ENCODE data around the gene ITIH4. TPM values are rescaled to one million over a fixed set of nuclear protein-coding genes. Genes with fewer than 3 reads are reported as not detected.
"Not testable (repeated sequence)": the region's sequence is repeated elsewhere in the genome, so short reads cannot be mapped to it uniquely, and the experiment has no call there.

ITIH4 gene
- total and polyA plus RNA-seq, 5 donors = 3.4 to 5.7 (median 5.0) TPM

DNA sequence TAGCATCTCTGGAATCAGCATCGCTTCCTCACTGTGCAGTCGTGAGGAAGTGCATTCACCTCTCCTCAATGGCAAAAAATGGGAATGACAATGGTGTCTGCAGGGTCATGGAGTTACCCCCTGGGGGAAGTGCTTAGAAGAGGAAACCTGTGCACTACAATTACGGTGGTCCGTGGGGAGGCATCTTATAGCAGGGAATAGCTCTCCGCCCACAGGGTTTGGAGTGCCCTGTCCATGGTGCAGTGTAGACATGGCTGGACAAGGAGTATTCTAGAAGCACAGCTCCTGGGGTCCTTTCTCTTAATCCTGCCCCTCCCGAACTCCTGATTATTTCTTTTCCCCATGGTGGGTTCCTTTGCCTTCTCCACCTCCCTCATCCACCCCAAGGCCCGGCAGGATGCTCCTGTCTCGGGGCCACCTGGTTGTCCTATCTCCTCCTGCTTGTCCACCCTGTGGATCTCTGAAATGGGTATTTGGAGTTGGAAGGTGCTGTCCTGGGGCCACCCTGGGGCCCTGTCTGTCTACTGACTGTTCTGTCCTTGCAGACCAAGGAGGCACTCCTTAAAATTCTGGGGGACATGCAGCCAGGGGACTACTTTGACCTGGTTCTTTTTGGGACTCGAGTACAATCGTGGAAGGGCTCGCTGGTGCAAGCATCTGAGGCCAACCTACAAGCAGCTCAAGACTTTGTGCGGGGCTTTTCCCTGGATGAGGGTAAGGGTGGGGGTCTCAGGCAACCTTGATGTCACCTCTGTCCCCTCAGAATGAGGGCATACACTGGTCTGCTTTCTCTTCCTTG lies 47.9 kb downstream of the ITIH4 start:
- Histone ChIP-seq H3K4me3 (ENCODE audit: low read length) (no peak overlapping the region), H3K27ac (ENCODE audit: low read length) (no peak overlapping the region), H3K4me1 (ENCODE audit: control insufficient read depth, insufficient read depth, low read length) (no peaks in the 10 kb centered on the region), H3K9me3 (ENCODE audit: control insufficient read depth, low read length) (no peaks in the 10 kb centered on the region), H3K27me3 (ENCODE audit: control insufficient read depth, insufficient read depth) (no peaks in the 10 kb centered on the region)
- no peak for DNase-seq
- no peak for ATAC-seq
- 68% methylated on average over 12 of the region's 12 CpGs for WGBS
- intact Hi-C loops (cut with DNase I) = no loop called here

DNA sequence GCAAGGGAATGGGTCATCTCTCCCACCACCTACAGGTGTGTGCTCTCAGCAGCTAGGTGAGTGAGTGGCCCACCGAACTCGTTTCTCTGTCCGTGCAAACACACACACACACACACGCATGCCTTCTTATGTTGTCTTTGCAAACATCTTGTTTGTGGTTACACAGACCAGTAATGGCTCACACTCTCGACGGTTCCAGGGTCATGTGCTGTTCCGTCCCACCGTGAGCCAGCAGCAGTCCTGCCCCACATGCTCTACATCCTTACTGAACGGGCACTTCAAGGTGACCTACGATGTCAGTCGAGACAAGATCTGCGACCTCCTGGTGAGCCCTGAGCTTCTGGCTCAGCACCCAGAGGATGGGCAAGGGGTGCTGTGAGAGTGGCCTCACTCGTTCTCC lies 48.7 kb downstream of the ITIH4 start:
- ATAC-seq = no peak
- Histone ChIP-seq H3K9me3 (ENCODE audit: control insufficient read depth, low read length) (no peaks in the 10 kb centered on the region), H3K27me3 (ENCODE audit: control insufficient read depth, insufficient read depth) (no peaks in the 10 kb centered on the region), H3K4me1 (ENCODE audit: control insufficient read depth, insufficient read depth, low read length) (no peaks in the 10 kb centered on the region), H3K27ac (ENCODE audit: low read length) (no peak overlapping the region), H3K4me3 (ENCODE audit: low read length) (no peak overlapping the region)
- 65% methylated on average over 13 of the region's 13 CpGs for WGBS
- intact Hi-C loops (cut with DNase I) = no loop called here
- DNase-seq = no peak

DNA sequence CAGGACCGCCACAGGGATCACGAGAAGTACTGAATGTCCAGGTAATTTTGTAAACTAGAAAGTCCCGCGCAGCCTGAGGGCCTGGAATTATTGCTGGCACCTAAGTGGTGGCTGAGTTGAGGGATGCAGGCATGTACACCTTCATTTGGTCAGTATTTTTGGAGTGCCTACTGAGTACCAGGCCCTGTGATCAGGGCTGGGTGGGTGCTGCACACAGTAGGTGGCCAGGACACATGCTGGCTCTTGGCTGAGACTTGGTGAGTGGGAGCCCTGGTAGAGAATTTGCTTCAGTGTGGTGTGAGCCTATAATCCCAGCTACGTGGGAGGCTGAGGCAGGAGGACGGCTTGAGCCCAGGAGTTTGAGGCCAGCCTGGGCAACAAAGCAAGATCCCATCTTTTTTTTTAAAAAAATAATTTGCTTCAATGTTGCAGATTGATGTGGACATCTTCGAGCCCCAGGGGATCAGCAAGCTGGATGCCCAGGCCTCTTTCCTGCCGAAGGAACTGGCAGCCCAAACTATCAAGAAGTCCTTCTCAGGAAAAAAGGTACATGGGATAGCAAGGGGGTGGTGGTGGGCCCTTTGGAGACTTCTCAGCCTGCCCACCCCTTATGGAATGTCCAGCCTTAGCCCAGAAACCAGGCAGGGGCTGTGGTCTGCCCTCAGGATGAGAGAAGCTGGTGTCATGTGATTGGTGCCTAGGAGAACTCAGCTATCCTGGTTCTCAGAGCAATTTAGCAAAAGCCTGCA lies 50.5 kb downstream of the ITIH4 start:
- no peak for ATAC-seq
- intact Hi-C loops (cut with DNase I) = no loop called here

DNA sequence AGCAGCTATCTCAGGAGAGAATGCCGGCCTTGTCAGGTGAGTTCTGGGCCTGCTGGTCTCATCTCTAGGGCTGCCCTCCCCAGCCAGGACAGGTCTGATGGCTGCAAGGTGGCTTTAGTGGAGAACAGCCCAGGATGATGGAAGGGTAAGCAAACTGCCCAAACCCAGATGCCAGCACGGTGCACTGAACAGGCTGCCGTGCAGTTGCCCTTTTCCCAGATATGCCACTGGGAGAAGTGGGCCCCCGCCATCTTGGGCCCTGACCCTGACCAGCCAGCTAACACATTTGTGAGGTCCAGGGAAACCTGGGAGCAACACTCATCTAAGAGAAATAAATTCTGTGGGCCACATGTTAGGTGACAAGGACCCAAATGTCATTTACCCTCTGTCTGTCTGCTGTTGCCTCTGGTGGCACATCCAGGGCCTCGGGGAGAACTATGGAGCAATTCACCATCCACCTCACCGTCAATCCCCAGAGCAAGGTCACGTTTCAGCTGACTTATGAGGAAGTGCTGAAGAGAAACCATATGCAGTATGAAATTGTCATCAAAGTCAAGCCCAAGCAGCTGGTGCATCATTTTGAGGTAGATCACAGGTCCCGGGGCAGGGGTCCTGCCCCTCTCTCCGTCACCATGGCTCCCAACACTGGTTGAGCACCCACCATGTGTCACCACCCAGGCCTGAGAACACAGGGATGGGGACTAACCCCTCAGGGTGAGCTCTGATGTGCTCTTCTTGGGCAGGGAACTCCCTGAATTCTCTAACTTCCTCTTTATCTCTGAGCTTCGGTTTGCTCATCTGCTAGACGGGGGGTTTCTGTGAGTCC lies 51.2 kb downstream of the ITIH4 start:
- ATAC-seq (no peak), DNase-seq (no peak)
- no peaks in the 10 kb centered on the region for H3K9me3 ChIP-seq (ENCODE audit: control insufficient read depth, low read length)
- H3K27ac ChIP-seq (ENCODE audit: low read length) = no peak overlapping the region
- no peaks in the 10 kb centered on the region for H3K27me3 ChIP-seq (ENCODE audit: control insufficient read depth, insufficient read depth)
- no peak overlapping the region for H3K4me3 ChIP-seq (ENCODE audit: low read length)
- H3K4me1 ChIP-seq (ENCODE audit: control insufficient read depth, insufficient read depth, low read length) = no peaks in the 10 kb centered on the region
- WGBS = 70% methylated on average over 11 of the region's 11 CpGs
- intact Hi-C loops (cut with DNase I) = no loop called here

More for the DNA sequence above, 50.5 kb downstream of the ITIH4 start:
- no peaks in the 10 kb centered on the region for H3K27me3 ChIP-seq (ENCODE audit: control insufficient read depth, insufficient read depth)
- H3K9me3 ChIP-seq (ENCODE audit: control insufficient read depth, low read length) = no peaks in the 10 kb centered on the region
- no peaks in the 10 kb centered on the region for H3K4me1 ChIP-seq (ENCODE audit: control insufficient read depth, insufficient read depth, low read length)
- H3K27ac ChIP-seq (ENCODE audit: low read length) = no peak overlapping the region
- no peak overlapping the region for H3K4me3 ChIP-seq (ENCODE audit: low read length)
- DNase-seq = peak in 1 of 3 donors; percentile 16
- WGBS = 84% methylated on average over 8 of the region's 8 CpGs

DNA sequence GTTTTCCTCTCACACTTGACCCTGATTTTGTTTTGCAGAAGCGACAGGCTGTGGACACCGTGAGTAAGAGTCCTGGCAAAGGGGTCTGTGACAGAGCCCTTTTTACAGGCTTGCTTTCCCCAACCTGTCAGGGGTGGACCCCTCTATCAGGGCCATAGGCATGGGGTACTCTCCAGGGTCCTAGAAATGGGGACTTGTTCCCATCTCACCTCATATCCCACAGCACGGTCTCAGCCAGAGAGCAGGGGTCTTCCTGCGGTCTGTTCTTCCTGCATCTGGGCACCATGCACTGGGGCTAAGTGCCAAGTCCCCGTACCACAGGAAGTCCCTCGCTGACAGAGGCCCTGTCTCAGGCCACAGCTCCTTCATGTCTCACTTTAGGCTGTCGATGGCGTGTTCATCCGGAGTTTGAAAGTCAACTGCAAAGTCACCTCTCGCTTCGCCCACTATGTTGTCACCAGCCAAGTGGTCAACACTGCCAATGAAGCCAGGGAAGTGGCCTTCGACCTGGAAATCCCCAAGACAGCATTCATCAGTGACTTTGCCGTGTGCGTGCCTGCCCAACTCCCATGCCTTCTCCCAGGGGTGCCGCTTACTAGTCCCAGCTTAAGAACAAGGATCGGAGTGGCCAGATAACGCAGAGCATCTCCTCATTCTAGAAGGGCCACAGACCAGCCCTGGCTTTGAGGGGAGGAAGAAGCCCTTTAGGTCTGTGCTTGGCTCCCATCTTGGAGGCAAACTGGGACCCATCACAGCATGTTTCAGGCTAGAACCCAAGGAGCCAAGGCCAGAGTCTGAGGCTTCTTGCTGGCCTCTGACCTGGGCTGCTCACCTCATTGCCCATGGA lies 52.3 kb downstream of the ITIH4 start:
- Histone ChIP-seq H3K27ac (ENCODE audit: low read length) (no peak overlapping the region), H3K27me3 (ENCODE audit: control insufficient read depth, insufficient read depth) (no peaks in the 10 kb centered on the region), H3K4me3 (ENCODE audit: low read length) (no peak overlapping the region), H3K4me1 (ENCODE audit: control insufficient read depth, insufficient read depth, low read length) (no peaks in the 10 kb centered on the region), H3K9me3 (ENCODE audit: control insufficient read depth, low read length) (no peaks in the 10 kb centered on the region)
- intact Hi-C loops (cut with DNase I) = no loop called here
- ATAC-seq = no peak
- DNase-seq = no peak
- WGBS = 61% methylated on average over 17 of the region's 17 CpGs

DNA sequence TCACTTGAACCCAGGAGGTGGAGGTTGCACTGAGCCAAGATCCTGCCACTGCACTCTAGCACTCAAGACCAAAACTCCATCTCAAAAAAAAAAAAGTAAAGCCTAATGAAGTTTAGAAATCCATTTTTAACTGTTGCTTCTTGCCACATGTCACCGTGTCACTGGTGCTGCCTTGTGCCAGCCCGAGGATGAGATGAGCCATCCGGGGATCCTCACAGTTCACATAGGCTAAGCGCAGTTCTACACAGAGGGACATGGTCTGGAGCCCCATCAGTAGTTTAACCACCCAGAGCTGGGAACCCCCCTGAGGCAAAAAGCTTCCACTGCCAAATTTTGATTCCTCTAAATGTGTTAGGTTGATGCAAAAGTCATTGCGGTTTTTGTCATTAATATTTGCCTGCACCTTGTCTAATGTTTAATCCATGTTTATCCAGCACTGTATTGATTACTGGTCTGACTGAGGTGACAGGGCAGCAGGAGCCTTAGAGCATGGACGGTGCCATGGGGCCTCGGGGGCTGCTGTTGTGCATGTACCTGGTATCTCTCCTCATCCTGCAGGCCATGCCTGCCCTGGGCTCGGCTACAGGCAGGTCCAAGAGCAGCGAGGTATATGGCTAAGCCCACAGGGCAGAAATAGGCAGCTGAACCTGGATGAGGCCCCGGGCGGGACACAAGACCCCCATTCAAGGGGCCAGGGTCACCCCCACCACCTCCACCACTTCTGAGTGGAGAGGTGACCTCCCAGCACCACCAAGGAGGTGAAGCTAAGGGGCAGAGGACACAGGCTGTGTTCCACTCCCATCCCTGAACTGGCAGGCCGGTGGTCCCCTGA lies 53.1 kb downstream of the ITIH4 start, which contains the start of gene ITIH1:
TSS of gene ITIH1 (plus strand) at position 473 of the 832 bp plus-strand sequence. CDS start at position 490, 17 bp downstream.
- 89% methylated on average over 12 of the region's 12 CpGs for WGBS
- ATAC-seq = no peak

DNA sequence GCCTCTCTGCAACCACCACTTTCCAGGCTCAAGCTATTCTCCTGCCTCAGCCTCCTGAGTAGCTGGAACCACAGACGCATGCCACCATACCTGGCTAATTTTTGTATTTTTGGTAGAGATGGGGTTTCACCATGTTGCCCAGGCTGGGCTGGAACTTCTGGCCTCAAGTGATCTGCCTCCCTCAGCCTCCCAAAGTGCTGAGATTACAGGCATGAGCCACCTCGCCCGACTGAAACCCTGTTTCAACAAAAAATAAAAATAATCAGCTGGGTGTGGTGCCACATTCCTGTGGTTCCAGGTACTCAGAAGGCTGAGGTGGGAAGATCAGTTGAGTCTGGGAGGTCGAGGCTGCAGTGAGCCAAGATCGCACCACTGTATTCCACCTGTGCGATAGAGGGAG lies 54.0 kb downstream of the ITIH4 start:
- DNase-seq; H3K4me3 ChIP-seq (ENCODE audit: low read length); H3K27me3 ChIP-seq (ENCODE audit: control insufficient read depth, insufficient read depth); ATAC-seq; H3K27ac ChIP-seq (ENCODE audit: low read length); intact Hi-C loops (cut with DNase I); H3K9me3 ChIP-seq (ENCODE audit: control insufficient read depth, low read length); H3K4me1 ChIP-seq (ENCODE audit: control insufficient read depth, insufficient read depth, low read length): not testable (repeated sequence)
- WGBS = 81% methylated on average over 6 of the region's 6 CpGs

More for the DNA sequence above, 53.1 kb downstream of the ITIH4 start, which contains the start of gene ITIH1:
- Histone ChIP-seq H3K27me3 (ENCODE audit: control insufficient read depth, insufficient read depth) (no peaks in the 10 kb centered on the region), H3K9me3 (ENCODE audit: control insufficient read depth, low read length) (no peaks in the 10 kb centered on the region), H3K27ac (ENCODE audit: low read length) (no peak within 1 kb of the TSS), H3K4me3 (ENCODE audit: low read length) (no peak within 1 kb of the TSS), H3K4me1 (ENCODE audit: control insufficient read depth, insufficient read depth, low read length) (no peaks in the 10 kb centered on the region)
- no peak for DNase-seq
- intact Hi-C loops (cut with DNase I) = no loop called here

DNA sequence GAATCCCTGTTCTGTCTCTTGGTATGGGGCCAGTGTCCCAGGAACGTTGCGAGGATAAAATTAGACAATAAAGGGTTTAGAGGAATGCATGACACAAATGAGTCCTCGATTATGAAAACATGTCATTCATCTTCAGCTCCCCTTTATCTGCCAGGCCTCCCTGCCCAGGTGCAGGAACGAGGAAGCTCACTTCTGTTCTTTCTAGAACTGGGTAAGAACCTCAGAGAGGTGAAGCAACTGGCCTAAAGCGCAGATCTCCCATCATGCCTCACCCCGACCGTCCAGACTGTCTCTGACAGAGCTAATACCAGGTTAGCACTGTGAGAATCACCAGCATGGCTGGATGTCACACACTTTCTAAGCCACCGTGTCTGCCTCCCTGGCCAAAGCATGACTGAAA lies 54.6 kb downstream of the ITIH4 start:
- Histone ChIP-seq H3K4me3 (ENCODE audit: low read length) (no peak overlapping the region), H3K4me1 (ENCODE audit: control insufficient read depth, insufficient read depth, low read length) (no peaks in the 10 kb centered on the region), H3K9me3 (ENCODE audit: control insufficient read depth, low read length) (no peaks in the 10 kb centered on the region), H3K27ac (ENCODE audit: low read length) (no peak overlapping the region), H3K27me3 (ENCODE audit: control insufficient read depth, insufficient read depth) (no peaks in the 10 kb centered on the region)
- DNase-seq (no peak), ATAC-seq (no peak)
- intact Hi-C loops (cut with DNase I) = no loop called here
- 59% methylated on average over 8 of the region's 8 CpGs for WGBS

DNA sequence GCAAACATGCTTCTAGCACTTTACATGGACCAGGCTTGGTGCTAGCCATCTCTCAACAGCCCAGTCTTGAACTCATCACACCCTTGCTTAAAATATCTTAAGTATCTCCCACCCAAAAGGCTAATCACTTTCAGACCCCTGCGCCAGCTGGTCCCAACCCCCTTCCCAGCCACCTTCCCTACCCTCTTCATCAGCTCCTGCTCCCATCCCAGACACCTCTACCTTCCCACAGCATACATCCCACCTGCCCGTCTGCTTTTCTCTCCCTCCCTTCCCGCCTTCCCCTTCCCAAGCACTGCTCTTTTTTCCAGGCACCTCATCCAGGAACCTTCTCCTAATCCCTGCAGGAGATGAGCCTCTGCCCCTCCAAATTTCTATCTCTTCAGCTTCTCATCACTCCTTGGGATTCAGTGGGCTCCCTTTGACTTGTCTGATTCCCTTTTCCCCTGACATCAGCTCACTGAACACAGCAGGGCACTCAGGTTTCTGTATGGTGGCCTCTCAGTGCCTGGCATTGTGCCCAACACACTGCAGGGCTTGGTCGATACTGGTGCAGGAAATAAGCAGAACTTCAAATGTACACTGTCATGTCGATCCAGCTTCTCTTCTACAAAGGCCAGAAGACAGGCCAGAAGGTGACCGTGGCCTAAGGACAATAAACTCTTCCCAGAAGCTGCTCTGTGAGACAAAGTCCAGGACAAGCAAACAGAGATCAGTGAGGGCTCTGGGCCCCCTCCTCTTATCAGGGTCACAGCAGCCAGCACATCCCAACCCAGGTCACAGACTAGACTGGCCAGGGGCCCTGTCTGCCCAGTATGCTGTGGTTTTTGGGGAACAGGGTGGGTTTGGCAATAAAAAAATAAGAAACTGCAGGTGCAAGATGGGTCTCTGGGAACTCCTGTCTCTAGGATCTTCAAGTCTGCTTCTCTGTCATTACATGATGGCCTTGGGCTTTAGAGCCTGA lies 55.3 kb downstream of the ITIH4 start:
- H3K27me3 ChIP-seq (ENCODE audit: control insufficient read depth, insufficient read depth) = no peaks in the 10 kb centered on the region
- WGBS = 40% methylated on average over 6 of the region's 6 CpGs
- H3K4me3 ChIP-seq (ENCODE audit: low read length) = no peak overlapping the region
- no peaks in the 10 kb centered on the region for H3K4me1 ChIP-seq (ENCODE audit: control insufficient read depth, insufficient read depth, low read length)
- ATAC-seq (no peak), DNase-seq (no peak)
- no peaks in the 10 kb centered on the region for H3K9me3 ChIP-seq (ENCODE audit: control insufficient read depth, low read length)
- intact Hi-C loops (cut with DNase I) = no loop called here
- no peak overlapping the region for H3K27ac ChIP-seq (ENCODE audit: low read length)
